RWPE1 (cell line): ENCODE results near the gene ATP11A.

Source experiments
- CTCF ChIA-PET: fragments of 350-600 bp; sonication (Branson Sonifier 250); formaldehyde crosslinking; extraction: SDS; loops from one replicate; lab custom pipeline; 2021; lab: Yijun Ruan, JAX
- POLR2A ChIA-PET: fragments of 400-600 bp; formaldehyde crosslinking; extraction: SDS; loops from one replicate; lab custom pipeline; 2020; ENCODE audit warnings: antibody characterized with exemption; ENCODE audit not compliant: low non-redundant PET; lab: Yijun Ruan, JAX
- DNase-seq: peaks from one replicate; pipeline ENCODE4 v3.0.0; 2012; ENCODE audit warnings: low spot score
- H3K27ac ChIP-seq: fragments of 450-650 bp; 2 replicates; pipeline ENCODE4 v1.5.1; 2017
- TF ChIP-seq, protein P1 (sequence below): fragments of 450-650 bp; conservative IDR thresholded peaks from 2 replicates; pipeline ENCODE4 v1.5.1; 2017; ENCODE audit warnings: low read depth, mild to moderate bottlenecking

The ATP11A gene

DNA sequence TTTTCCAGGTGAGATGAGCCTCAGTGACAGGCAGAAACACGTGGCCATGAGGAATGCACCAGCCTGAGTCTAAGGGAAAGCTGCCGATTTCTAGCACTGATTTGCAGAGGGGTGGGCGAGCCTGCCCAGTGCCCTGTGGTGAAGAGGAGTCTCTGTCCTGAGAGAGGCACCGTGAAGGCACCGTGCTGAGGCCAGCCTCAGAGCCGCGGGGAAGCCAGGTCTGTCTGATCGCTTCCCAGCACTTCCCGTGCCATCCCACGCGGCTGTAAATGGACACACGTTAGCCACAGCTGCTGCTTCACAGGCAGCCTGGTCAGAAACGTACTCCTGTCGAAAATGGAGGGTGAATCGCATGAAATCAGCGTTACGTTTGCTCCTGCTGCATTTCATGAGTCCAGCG, 79.8 kb downstream of the ATP11A start:
- POLR2A ChIA-PET: no interaction called here
- DNase-seq: no peak
- H3K27ac ChIP-seq: no peak overlapping the region
- TF ChIP-seq, protein P1, sequence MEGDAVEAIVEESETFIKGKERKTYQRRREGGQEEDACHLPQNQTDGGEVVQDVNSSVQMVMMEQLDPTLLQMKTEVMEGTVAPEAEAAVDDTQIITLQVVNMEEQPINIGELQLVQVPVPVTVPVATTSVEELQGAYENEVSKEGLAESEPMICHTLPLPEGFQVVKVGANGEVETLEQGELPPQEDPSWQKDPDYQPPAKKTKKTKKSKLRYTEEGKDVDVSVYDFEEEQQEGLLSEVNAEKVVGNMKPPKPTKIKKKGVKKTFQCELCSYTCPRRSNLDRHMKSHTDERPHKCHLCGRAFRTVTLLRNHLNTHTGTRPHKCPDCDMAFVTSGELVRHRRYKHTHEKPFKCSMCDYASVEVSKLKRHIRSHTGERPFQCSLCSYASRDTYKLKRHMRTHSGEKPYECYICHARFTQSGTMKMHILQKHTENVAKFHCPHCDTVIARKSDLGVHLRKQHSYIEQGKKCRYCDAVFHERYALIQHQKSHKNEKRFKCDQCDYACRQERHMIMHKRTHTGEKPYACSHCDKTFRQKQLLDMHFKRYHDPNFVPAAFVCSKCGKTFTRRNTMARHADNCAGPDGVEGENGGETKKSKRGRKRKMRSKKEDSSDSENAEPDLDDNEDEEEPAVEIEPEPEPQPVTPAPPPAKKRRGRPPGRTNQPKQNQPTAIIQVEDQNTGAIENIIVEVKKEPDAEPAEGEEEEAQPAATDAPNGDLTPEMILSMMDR: no peak
- CTCF ChIA-PET: interaction anchor here (0.5 kb wide), 1 partner anchor 16 kb away, joined by 3 read pairs; no protein-coding TSS in a partner anchor

DNA sequence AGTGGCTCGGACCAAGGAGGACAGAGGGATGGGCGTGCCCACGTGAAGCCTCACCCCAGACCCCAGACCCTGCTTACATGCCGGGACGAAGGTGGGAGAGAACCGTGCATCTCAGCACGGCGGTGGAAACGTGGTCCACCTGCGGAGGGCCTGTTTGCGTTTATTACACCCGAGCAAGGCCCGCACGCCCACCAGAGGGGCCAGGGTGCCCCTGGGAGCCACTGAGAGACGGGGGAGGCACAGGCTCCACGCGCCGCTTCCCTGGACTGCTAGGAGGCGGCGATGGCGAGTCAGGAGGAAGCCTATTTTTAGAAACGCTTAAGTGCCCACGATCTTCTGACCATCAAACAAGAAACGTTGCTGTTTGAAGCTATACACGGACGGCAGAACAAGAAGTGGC, 80.7 kb downstream of the ATP11A start:
- H3K27ac ChIP-seq: no peak overlapping the region
- CTCF ChIA-PET: interaction anchor here (0.7 kb wide), 1 partner anchor 54 kb away, joined by 3 read pairs; no protein-coding TSS in a partner anchor
- TF ChIP-seq, protein P1: no peak
- POLR2A ChIA-PET: no interaction called here
- no peak for DNase-seq

DNA sequence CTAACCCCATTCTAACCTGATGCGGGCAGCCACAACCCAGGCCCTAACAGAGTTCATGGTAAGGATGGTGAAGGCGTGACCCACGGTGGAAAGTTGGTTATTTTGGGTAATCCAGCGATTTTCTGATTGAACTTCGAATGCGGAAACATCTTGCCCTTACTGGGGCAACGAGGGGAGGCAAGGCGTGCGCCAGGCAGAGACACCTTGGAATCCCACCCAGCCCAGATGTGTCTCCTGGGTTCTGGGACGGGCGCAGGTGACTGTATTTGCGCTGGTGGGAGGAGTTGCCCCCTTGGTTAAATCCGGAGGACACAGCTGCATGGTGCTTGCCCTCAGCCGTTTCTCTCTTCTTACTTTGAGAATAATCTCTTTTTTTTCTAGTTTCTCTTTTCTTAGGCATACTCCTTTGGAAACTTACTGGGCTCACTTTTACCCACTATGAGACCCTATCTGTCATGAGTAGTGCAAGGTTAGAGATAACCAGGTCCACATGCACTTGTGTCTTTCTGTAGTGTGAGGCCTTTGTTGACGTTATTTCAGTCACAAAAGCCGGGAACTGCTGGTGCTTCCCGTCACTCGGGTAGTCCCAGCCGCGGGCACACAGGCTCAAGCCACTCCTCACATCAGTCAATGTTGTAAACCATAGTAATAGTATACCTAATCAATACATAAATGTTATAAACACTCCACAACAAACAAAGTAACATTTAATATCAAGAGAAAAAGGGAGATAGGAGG, 81.5 kb downstream of the ATP11A start:
- no peak for DNase-seq
- ChIA-PET POLR2A (no interaction called here), CTCF (interaction anchor here (0.7 kb wide), 1 partner anchor 54 kb away, joined by 3 read pairs; no protein-coding TSS in a partner anchor)
- no peak overlapping the region for H3K27ac ChIP-seq
- TF ChIP-seq, protein P1: no peak

DNA sequence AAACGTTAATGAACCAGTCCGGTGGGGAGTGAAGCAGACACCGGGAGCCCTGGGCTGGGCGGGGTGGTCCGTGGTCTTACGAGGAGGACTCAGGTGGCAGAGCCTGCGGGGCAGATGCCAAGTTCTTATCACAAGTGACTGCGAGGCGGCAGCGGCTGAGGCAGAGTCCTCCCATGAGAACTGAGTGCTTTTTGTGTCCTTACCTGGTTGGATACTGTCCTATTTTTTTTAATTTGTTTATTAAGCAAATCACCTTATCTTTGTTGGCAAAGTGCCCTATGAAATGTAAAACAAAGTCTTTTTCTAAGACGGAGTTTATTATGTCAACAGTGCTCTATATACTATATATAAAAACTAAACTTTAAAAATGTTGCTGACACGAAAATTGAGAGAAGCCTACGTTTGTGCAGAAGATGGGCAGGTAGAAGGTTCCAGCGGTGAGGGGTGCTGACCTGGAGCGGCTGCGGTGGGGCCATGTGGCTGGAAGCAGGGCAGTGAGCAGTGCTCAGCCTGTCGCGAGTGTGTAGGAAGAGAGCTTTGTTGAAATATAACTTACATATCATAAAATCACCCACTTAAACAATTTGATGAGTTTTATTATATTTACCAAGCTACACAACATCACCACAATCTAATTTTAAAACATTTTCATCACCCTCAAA, 82.2 kb downstream of the ATP11A start:
- ChIA-PET POLR2A (no interaction called here), CTCF (interaction anchor here (0.6 kb wide), 1 partner anchor 26 kb away, joined by 6 read pairs; no protein-coding TSS in a partner anchor)
- TF ChIP-seq, protein P1: no peak
- DNase-seq: no peak
- H3K27ac ChIP-seq: no peak overlapping the region

DNA sequence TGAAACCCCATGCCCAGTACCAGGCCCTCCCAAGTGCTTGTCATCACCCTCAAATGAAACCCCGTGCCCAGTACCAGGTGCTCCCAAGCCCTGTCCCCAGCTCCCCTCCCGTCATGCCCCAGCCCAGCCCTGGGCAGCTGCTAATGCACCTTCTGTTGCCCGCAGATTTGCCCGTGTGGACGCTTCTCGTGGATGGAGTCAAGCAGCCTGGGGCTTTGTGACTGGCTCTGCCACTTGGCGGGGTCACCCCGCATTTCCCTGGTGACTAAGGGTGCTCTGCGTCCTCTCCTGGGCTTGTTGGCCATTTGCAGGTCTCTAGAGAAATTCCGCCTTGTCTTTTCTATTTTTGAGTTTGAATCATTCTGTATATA, 82.7 kb downstream of the ATP11A start:
- ChIA-PET POLR2A (no interaction called here), CTCF (interaction anchor here (0.6 kb wide), 1 partner anchor 26 kb away, joined by 6 read pairs; no protein-coding TSS in a partner anchor)
- TF ChIP-seq, protein P1: no peak
- no peak overlapping the region for H3K27ac ChIP-seq
- no peak for DNase-seq

DNA sequence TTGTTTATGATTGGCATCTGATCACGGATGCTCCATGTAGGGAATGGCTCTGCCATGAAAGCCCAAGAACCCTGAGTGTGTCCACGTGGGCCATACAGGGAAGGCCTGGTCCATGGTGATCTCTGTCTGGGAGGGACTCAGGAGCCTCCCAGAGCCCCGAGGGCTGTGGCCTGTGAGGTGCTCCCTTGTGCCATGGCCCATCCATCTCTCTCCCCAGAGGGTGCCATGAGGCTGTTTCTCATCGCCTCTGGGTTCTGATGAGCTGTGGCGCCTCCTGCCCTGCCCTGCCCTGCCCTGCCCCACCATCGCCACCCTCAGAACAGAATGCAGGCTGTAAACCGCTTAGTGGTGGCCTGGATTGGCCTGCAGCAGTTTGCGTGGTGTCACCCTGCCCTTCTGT, 83.1 kb downstream of the ATP11A start:
- POLR2A ChIA-PET: no interaction called here
- TF ChIP-seq, protein P1: no peak
- no peak for DNase-seq
- CTCF ChIA-PET: no interaction called here
- no peak overlapping the region for H3K27ac ChIP-seq
